Amniotic epithelial cell (primary cell): ENCODE measurements around the gene IGSF22.

Source experiments
- DNase-seq: peaks from one replicate; pipeline ENCODE4 v3.0.0-alpha.2; 2010; ENCODE audit warnings: low read depth

Gene IGSF22

DNA sequence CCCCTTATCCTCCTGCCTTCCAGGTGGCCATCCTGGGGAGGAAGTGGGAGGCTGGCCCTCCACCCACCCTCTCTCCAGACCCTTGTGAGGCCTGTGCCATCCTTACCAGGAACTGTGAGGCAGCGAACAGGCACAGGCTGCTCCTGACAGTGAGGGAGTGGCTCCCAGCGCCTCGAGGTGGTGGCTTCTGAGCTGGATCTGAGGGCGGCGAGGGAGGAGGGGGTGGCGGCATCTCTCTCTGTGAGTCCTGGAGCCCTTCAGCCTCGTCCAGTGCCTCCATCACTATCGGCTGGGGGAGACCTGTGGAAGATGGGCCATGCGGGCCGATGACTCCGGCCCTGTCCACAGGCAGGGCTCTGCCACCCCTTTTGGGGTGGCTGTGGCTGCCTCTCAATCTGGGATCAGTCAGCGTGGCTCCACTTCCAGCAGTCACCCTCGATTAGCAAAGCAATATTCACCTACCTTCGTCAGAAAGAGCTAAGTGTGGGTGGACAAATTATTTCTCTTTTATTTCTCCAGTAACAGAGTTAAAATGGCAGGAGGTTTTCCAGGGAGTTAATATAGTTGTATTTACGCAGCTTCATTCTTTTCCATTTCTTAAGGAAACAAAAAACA lies 18.0 kb upstream of the IGSF22 start:
- no peak for DNase-seq

DNA sequence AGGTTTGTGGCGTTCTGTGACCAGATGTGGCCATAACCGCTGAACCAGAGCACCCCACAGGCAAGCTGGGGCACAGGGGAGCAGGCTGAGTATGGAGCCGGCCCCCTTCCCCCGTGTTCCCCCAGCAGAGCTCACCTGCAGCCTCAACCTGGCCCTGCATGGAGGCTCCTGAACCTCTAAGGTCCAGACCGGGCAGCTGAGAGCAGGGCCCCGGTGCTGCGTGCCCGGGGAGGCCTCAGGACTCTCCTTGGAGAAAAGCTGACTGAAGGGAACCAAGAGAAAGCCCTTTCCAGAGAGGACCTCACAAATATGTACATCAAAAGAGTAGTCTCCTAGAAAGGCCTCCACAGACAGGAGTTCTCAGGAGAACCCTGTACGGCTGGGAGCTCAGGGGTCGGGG lies 17.4 kb upstream of the IGSF22 start:
- no peak for DNase-seq

DNA sequence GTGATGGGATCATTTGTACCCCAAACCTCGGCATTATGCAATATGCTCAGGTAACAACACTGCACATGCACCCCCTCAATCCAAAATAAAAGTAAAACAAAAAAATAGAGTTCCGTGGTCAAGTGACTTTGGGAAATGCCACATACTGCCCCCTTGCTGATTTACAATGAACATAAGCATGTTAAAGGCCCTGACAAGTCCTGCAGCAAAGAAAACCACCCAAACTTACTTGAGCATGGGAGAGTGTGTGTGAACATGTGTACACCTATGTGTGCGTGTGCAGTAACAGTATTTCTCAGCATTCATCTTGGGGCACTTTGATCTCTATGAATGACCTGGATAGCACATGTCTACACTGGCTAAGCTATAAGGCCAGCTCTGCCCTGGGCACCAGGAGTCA lies 15.8 kb upstream of the IGSF22 start:
- DNase-seq: no peak

DNA sequence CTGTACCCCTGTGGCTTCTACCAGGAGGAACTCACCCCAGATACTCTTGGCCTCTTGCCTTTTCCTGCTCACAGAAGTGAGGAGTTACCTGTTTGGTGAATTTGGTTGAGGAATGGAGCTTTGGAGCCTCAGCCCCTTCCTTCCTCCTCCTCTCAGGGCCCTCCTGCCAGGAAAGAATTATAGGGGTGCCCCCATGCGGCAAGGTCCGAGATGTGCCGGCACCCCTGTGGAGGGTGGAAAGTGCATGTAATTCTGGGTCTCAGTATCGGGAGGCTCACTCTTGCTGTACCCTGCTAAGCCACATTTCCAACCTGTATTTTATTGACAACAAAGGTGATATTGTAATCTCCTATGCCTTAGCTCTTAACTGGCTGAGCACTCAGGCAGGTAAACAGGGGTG lies 13.7 kb upstream of the IGSF22 start:
- DNase-seq: no peak

DNA sequence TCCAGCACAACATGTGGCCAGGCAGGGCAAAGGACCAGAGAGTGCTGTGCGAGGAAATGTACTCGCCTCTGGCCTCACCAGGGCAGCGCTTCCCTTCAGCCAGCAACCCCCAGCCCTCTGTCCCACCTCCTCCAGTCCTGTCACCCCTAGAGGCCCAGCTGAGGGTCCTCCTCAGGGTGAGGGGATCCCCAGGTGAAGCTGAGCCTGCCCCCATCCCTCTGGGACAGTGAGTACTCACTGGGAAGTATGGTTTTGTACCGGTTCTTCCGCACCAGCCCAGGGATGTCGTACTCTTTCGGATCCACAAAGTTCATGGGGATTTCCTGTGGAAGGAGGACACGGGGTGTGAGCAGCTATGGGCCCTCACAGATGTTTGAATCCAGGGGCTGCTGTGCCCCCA lies 11.7 kb upstream of the IGSF22 start:
- DNase-seq: no peak

DNA sequence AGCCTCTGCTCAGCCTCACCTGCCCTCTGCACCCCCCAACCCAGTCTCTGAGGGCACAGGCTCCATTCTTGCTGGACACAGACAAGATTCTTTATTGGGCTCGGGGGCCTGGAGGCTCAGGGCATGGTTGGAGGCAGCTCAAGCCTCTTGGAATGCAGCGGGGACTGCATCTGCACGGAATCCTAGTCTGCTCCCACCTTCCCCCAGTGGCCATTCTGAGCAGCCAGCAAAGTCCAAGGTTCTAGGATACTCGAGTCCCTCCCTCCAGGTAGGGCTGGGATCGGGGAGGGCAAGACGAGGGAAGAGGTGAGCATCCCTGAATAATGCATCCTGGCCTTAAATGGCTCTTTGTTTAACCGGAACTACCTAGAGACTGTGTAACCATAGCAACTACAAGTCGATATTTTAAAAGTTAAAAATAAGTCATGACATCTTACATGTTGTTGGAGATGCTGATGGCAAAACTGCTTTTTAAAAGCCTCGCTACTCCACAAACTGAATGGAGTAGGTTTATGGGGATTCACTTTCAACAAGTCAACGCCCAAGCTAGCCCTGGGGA lies 10.7 kb upstream of the IGSF22 start:
- DNase-seq: no peak

DNA sequence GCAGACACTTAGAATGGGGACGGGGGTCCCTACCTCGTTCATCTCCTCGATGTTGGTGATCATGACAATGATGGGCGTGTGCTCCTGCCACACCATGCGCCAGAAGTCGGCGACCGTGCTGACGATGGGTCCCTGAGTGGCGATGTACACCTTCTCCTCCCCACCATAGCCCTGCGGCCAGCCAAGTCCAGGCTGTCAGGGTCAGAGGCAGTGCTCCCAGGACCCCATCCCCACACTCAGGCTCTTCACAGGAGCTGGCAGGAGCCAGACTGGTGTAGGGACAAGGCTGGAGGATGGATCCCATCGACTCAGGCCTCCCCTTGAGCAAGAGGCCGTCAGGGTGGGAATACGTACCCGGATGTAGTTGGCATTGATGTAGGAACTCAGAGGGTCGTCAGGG lies 7.2 kb upstream of the IGSF22 start:
- DNase-seq: no peak

DNA sequence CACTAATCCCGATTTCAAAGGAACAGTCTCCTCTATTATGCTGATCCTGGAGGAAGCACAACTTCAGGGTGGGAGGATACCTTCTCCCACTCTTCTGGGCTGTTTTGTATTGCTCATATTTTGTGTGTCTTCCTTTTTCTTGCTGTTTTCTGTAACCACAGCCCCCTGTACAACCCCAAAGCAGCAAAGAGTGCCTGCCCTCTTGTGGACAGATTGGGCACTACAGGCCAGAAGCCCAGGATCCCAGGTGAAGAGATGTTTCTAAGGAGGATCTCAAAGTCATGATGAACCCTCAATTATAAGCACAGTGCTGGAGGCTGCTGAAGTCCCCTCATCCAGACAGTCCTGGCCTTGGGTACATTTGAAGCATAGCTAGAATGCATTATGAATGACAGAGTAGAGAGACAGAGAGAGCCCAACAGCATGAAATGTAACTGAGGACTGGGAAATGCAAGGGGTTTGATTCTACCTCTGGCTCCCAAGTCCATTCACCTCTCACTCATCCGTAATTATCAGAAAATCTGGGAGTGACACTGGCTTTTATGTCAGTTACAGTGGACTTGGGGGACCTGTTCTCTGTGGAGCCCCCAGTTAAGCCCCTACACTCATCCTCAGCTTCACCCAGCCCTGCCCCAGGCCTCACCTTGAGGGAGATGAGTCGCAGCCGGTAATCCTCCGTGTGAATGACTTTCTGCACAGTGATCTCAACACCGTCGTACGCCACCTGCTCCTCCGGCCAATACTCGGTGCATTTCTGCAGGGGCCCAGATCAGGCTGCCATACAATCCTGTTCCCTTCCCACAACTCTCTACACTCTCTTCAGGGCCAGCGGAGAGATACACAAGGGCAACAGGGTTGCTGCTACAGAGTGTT lies 6.2 kb upstream of the IGSF22 start:
- DNase-seq: peak; percentile 32

DNA sequence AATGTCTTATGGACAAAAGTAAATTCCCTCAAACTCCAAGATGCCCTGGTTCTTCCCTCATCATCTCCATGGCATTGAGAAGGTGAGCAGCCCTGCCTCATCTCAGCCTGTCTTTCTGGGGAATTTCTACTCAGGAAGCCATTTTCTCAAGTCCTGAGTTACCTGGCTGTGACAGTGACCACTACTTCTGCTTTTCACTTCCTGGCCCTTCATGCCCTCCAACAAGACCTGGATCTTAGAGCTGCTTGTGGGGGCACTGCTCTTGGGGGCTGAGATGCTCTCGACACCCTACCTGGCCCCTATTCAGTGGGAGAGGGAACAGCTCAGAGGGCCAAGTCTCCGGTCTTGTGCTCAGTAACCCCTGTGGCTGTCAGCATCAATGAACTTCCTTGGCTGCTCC lies 5.5 kb upstream of the IGSF22 start:
- DNase-seq: no peak

DNA sequence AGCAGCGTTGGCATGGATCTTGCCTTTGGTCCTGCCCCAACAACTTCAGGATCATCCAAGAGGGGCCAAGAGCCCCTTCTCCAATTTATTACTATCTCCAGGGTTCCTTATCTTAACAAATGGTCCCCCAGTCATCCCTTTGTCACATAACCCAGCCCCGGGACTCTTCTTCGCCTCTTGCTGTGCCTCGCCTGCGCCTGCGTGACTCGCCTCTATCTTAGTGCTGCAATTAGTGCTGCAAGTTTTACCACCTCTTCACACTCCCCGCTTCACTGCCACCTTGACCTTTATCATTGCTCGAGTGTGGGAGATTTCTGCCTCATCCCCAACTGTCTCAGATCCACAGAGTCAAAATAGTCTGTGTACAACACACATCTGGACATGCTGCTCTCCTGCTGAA lies 4.0 kb upstream of the IGSF22 start:
- DNase-seq: no peak

DNA sequence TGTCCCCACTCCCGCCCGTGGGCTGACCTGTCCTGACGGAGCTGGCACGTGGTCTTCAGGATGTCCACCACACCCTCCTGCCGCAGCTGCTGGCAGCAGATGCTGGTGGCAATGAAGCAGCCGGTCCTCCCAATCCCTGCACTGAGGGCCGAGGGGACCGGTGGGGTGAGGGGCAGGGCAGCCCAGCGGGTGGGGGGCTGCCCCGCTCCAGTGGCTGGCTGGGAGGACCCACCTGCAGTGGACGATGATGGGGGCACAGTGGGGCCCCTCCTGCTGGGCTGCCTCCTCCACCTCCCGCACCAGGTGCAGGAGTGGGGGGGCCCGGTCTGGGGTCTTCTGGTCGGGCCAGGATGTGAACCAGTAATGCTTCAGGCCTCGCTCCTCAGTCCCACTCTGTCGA lies 3.4 kb upstream of the IGSF22 start:
- DNase-seq: no peak

DNA sequence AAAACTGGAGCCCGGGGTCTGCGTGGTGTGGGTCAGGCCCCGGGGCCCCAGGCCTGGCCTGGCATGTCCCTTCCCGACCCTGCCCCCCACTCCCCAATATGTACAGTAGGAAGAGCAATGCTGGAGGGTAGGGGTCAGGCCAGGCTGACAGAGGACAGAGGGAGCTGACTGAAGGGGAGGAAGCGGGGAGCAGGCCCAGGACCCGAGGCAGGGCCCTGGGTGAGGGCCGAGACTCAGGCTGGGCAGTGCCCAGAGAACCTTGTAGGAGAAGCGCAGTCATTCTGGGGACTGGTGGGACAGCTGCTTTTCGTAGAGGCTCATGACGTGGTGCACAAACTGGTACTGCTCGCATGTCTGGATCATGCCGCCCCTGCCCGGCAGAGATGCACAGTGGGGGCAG lies 2.7 kb upstream of the IGSF22 start:
- DNase-seq: no peak

DNA sequence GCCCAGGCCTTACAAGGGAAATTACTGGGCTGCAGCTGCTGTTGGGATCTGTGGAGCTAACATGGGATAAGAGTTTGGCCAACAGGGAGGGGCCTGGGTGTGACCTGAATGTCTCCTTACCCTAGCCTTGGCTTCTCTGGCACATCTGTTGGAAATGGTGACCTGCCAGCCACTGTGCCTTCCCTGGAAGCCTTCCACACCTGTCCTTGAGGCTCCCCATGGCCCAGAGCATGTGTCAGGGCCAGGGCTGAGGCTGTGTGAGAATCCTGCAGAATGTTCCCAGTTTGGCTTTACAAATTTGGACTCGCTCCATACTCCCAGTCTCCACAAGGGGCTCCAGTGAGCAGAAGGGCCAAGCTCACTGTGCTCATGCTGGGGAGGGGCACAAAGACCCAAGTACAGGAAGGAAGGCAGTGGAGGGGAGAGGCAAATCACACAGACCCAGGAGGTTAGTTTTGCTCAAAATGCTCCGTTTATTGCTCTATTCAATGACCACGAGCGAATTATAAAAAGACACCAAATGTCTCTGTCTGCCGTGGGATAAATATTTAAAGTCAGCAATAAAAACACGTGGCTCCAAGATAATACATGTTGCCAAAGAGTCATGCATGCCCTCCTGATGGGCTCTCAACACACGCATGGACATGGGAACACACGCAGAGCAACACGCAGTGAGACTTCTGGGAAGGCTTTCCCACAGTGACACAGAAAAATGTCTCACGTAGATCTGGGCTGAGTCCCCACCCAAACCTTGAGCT lies 1.7 kb upstream of the IGSF22 start:
- peak; percentile 15 for DNase-seq

DNA sequence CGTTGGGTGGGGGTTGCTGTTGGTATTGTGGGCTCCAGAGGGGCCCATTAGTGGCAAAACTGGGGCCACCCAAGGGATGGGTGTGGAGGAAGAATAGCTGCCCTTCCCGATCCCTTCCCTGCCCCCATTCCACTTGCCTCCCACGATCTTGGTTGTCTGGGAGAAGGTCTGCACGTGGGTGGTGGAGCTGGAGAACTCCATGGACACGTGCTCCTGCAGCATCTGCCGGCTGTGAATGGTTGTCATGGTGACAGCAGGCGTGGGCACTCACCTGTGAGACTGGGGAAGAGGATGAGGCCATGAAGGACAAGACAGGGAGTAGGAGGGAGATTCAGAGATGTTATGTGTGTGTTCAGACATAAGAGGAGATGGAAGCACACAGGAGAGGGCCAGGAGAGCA lies 2.0 kb downstream of the IGSF22 start:
- no peak for DNase-seq

DNA sequence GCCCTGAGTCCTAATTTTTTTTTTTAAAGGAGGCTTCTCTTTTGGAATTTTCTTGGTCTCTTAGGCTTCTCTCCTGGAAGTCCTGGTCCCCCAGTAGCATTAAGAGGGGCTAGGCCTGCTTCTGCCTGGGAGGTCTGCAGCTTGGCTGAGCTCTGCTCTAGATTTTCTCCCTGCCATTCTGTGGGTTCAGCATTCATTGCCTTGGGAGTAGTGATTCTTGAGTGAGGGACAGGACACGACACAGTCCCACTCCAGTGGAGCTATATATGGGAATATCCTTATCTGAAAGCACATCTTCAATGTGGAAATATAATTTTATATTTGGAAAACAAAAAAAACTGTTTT lies 3.7 kb downstream of the IGSF22 start:
- no peak for DNase-seq

DNA sequence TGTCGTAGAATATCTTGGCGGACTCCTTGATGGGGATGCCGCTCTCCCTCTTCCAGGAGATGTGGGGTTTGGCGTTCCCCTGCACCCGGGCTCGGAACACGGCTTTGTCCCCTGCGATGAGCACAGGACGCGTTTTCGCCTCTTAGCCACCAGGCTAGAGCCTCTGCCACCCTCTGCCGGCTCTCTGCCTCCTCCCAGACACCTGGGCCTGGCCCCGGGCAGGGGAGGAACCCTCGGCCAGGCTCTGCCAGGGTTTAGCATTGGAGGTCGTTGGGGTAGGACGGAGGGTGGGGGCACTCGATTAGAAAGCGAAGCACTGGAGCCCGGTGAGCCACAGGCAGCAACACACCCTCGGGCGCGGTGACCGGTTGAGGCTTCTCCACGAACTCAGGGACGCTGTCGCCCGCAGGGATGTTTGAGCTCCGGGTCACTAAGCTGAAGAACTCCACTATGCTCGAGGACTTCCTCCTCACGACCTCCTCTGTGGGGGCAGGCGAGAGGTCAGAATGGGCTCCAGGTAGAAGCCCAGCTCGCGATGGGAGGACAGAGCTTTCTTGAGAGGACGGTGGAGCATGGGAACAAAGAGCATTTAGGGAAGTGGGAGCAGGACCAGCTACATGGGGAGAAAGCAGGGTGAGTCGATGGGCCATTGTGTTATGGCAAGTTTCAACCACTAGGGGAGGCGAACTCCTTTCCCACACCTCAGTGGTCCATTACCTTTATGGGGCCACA lies 4.3 kb downstream of the IGSF22 start:
- DNase-seq: peak; percentile 23

DNA sequence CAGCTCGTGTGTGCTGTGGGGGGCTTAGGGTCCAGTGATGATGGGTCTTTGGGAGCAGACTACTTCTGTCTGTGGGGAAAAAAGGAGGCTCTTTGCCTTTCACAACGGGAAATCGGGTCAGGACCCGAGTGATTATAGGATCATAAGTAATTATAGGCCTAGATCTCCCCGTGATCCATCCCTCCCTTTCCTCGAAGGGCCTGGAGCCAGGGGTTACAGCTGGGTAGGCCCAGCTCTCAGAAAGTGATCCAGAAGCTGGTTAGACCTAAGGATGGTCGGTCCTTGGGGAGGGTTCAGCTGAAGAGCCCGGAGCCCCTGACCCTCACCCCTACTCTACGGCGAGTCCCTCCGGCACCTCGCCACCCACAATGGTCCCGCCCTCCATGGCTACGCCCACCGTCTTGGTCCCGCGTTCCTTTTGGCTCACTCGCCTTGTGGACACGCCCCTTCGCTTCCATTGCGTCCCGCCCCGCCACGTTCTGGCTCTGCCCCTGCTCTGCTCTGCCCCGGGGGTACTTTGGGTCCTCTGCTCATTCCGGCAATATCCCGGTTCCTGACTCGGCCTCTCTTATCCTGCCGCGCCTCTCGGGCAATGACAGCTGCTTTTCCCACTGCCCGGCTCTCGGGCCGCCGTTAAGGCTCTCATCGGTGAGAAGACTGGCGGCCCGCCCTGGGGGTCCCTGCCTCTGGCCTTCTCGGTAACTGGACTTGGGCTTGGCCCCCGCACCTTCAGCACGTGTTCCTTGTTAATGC lies 5.0 kb downstream of the IGSF22 start:
- peak; percentile 41 for DNase-seq

DNA sequence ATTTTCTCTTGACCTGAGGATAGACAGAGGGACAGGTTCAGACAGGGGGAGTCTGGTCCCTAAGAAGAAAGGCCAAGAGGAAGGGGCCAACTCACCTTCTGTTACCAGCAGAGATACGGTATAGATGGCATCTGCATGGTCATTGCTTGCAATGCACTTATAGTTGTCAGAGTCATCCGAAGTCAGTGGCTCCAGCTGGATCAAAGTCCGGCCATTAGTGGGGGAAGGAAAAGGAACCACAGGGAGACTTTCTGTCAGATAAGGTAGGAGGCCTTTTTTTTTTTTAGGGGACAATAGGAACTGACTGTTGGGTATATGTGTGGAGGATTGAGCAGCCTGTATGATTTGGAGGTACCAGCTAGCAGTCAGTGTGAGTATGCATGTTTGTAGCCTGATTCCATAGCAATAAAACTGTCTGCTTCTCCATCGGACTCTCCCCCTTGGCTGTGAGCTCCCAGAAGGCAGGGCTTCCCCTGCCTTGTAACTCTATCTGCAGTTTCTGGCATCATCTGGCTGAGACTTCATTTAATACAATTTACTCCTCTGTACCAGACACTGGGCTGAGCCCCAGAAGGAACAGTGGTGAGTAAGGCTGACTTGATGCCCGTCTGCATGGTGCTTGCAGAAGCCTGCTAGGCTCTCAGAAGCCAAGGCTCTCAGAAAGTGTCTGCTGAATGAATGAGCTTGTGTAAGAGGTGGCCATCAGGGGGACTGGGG lies 5.7 kb downstream of the IGSF22 start:
- DNase-seq: peak; percentile 23

DNA sequence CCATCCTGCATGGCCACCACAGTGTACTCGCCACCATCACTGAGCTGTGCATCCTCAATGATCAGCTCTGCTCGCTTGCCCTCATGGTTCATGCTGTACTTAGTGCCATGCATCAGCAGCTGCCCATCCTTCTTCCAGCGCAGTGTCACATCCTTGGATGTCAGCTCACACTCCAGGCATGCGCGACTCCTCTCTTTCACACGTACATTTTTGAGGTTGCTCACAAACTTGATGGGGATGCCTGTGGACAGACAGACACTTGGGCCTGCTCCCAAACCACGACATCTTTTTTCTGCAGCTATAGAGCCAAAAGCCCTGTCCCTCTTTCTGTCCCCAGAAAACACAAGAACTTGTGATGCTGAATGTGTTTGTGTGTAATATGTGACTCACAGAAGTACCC lies 10.5 kb downstream of the IGSF22 start:
- DNase-seq: no peak

DNA sequence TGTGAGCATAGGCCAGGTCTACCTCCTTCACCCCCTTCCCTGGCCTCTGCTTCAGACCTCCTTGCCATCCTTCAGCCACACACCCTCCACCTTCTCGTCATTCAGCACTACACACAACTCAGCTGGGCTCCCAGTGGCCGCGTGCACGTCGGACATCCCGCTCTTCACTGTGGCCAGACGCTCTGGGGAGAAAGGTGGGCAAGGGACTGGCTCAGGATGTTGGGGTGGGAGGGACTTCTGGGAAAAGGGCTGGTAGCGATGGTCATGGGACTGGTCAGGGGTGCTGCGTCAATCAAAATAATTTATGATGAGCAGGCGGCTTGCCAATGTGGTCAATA lies 11.6 kb downstream of the IGSF22 start:
- DNase-seq: no peak
